H1 (cell line): Measurements from ENCODE around the gene HIVEP3. TPM values are rescaled to one million over a fixed set of nuclear protein-coding genes. Genes with fewer than 3 reads are reported as not detected.

ENCODE experiments used
- CTCF ChIA-PET: fragments of 300-600 bp; sonication (Branson Sonifier 250); formaldehyde crosslinking; loops from one replicate; lab custom pipeline; 2021; ENCODE audit not compliant: partially characterized antibody; lab: Charles Lee
- POLR2A ChIA-PET: fragments of 300-600 bp; sonication (Branson Sonifier 250); formaldehyde crosslinking; loops from one replicate; lab custom pipeline; 2021; ENCODE audit warnings: inconsistent platforms; ENCODE audit not compliant: partially characterized antibody; lab: Charles Lee
- DNase-seq, 2 experiments: peaks; one replicate each; pipeline versions ENCODE4 v3.0.0 to v3.0.0-alpha.2; 2010 to 2022; ENCODE audit warnings: low spot score in 2 of 2, low read depth in 1 of 2, mixed read lengths in 1 of 2
- FAIRE-seq: peaks from 2 replicates; lab custom pipeline; 2011; peaks lifted over from hg19 to GRCh38; lab: Jason Lieb, UNC
- H2AFZ ChIP-seq: 2 replicates; pipeline ENCODE4 v1.8.1; 2012; ENCODE audit warnings: low read length, inconsistent platforms
- H2AK5ac ChIP-seq: 2 replicates; pipeline ENCODE4 v1.6.1; 2013; ENCODE audit warnings: low read depth, low read length
- H2BK120ac ChIP-seq: replicated peaks from 2 replicates; pipeline ENCODE3; 2013; ENCODE audit warnings: low read depth, low read length, inconsistent platforms
- H2BK12ac ChIP-seq: 2 replicates; pipeline ENCODE4 v1.6.1; 2013; ENCODE audit warnings: low read depth, low read length
- H2BK15ac ChIP-seq: 2 replicates; pipeline ENCODE4 v1.6.1; 2013; ENCODE audit warnings: low read length
- H2BK20ac ChIP-seq: 2 replicates; pipeline ENCODE4 v1.6.1; 2013; ENCODE audit warnings: low read length
- H2BK5ac ChIP-seq: 2 replicates; pipeline ENCODE4 v1.6.1; 2013; ENCODE audit warnings: low read depth, low read length
- H3K14ac ChIP-seq: 2 replicates; pipeline ENCODE4 v1.6.1; 2013; ENCODE audit warnings: inconsistent platforms; ENCODE audit not compliant: insufficient read length
- H3K18ac ChIP-seq: 2 replicates; pipeline ENCODE4 v1.6.1; 2013; ENCODE audit warnings: low read length; ENCODE audit errors: extremely low read depth
- H3K23ac ChIP-seq: 2 replicates; pipeline ENCODE4 v1.6.1; 2013; ENCODE audit warnings: inconsistent platforms; ENCODE audit not compliant: insufficient read length
- H3K23me2 ChIP-seq: 2 replicates; pipeline ENCODE4 v1.6.1; 2013; ENCODE audit warnings: low read depth, low read length
- H3K27ac ChIP-seq: 2 replicates; pipeline ENCODE4 v1.6.1; 2011; ENCODE audit warnings: low read depth, low read length, inconsistent platforms
- H3K27me3 ChIP-seq, 4 experiments: replicated peaks in 1 of 4; 1 replicate in 1 of 4; 2 replicates in 3 of 4; pipeline versions ENCODE4 v1.6.1 to v1.8.1; 2011 to 2013; ENCODE audit warnings: low read length in 3 of 4, mild to moderate bottlenecking in 3 of 4, inconsistent platforms in 2 of 4, mixed read lengths in 2 of 4, moderate library complexity in 1 of 4; ENCODE audit not compliant: control insufficient read depth in 3 of 4, insufficient read depth in 3 of 4; ENCODE audit errors: extremely low read depth in 1 of 4
- H3K36me3 ChIP-seq, 4 experiments: 2 replicates each; pipeline versions ENCODE4 v1.6.1 to v1.8.1; 2011 to 2013; ENCODE audit warnings: mild to moderate bottlenecking in 4 of 4, low read length in 3 of 4, moderate library complexity in 2 of 4, control low read depth in 1 of 4, inconsistent platforms in 1 of 4; ENCODE audit not compliant: insufficient read depth in 4 of 4, control insufficient read depth in 2 of 4
- H3K4ac ChIP-seq: replicated peaks from 2 replicates; pipeline ENCODE3; 2013; ENCODE audit warnings: low read length, low read depth, mixed read lengths, inconsistent platforms; ENCODE audit not compliant: insufficient read length
- H3K4me1 ChIP-seq, 4 experiments: replicated peaks in 1 of 4; 1 replicate in 1 of 4; 2 replicates in 3 of 4; pipeline versions ENCODE4 v1.6.1 to v1.8.1; 2011 to 2013; ENCODE audit warnings: low read length in 3 of 4, inconsistent platforms in 2 of 4, mixed read lengths in 1 of 4; ENCODE audit not compliant: insufficient read depth in 4 of 4, control insufficient read depth in 3 of 4
- H3K4me2 ChIP-seq, 2 experiments: 2 replicates each; pipeline versions ENCODE4 v1.6.1 to v1.8.1; 2011 to 2013; ENCODE audit warnings: low read depth in 2 of 2, low read length in 2 of 2, control low read depth in 1 of 2, inconsistent platforms in 1 of 2, mild to moderate bottlenecking in 1 of 2; ENCODE audit not compliant: insufficient read depth in 1 of 2
- H3K4me3 ChIP-seq, 4 experiments: fragments of 200-600, 300-600 bp in 1 of 4; sonication (generic), shearing (Covaris generic), sonication (Bioruptor Twin) in 1 of 4; 2 replicates each; pipeline versions ENCODE4 v1.5.1 to v1.8.1; 2011 to 2016; ENCODE audit warnings: low read length in 4 of 4, low read depth in 3 of 4, control low read depth in 2 of 4, inconsistent platforms in 2 of 4, mild to moderate bottlenecking in 2 of 4, mixed read lengths in 1 of 4, moderate library complexity in 1 of 4; ENCODE audit not compliant: insufficient read depth in 2 of 4; ENCODE audit errors: extremely low read depth in 1 of 4
- H3K56ac ChIP-seq: replicated peaks from 2 replicates; pipeline ENCODE3; 2013; ENCODE audit warnings: low read depth, mild to moderate bottlenecking, mixed read lengths, low read length, inconsistent platforms; ENCODE audit not compliant: insufficient read length
- H3K79me1 ChIP-seq: 2 replicates; pipeline ENCODE4 v1.6.1; 2013; ENCODE audit warnings: low read depth, low read length, control low read depth
- H3K79me2 ChIP-seq, 2 experiments: 2 replicates each; pipeline versions ENCODE4 v1.6.1 to v1.8.1; 2012 to 2013; ENCODE audit warnings: low read length in 2 of 2, mild to moderate bottlenecking in 2 of 2, inconsistent platforms in 1 of 2; ENCODE audit not compliant: insufficient read depth in 2 of 2, control insufficient read depth in 1 of 2
- H3K9ac ChIP-seq, 4 experiments: replicated peaks in 1 of 4; 1 replicate in 1 of 4; 2 replicates in 3 of 4; pipeline versions ENCODE4 v1.6.1 to v1.8.1; 2011 to 2013; ENCODE audit warnings: low read depth in 3 of 4, low read length in 3 of 4, control low read depth in 2 of 4, mild to moderate bottlenecking in 2 of 4, moderate library complexity in 2 of 4, inconsistent platforms in 1 of 4; ENCODE audit errors: extremely low read depth in 1 of 4
- H3K9me3 ChIP-seq, 2 experiments: 2 replicates each; pipeline versions ENCODE4 v1.6.1 to v1.8.1; 2012 to 2013; ENCODE audit warnings: mild to moderate bottlenecking in 2 of 2, moderate library complexity in 2 of 2, control low read depth in 1 of 2, inconsistent platforms in 1 of 2, low read depth in 1 of 2, low read length in 1 of 2, mixed read lengths in 1 of 2; ENCODE audit not compliant: insufficient read depth in 2 of 2
- H4K20me1 ChIP-seq, 2 experiments: replicated peaks in 1 of 2; 2 replicates each; pipeline versions ENCODE3 to v1.8.1; 2011 to 2013; ENCODE audit warnings: inconsistent platforms in 2 of 2, low read length in 2 of 2, mild to moderate bottlenecking in 1 of 2; ENCODE audit not compliant: insufficient read depth in 2 of 2, control insufficient read depth in 1 of 2
- H4K5ac ChIP-seq: 2 replicates; pipeline ENCODE4 v1.6.1; 2013; ENCODE audit warnings: low read length, low read depth, mixed read lengths, inconsistent platforms; ENCODE audit not compliant: insufficient read length
- H4K8ac ChIP-seq: 2 replicates; pipeline ENCODE4 v1.8.0; 2013; ENCODE audit warnings: mild to moderate bottlenecking, moderate library complexity, low read length, inconsistent platforms; ENCODE audit not compliant: insufficient read depth; ENCODE audit errors: extremely low read depth
- H4K91ac ChIP-seq: replicated peaks from 2 replicates; pipeline ENCODE3; 2013; ENCODE audit warnings: low read length, mixed read lengths, inconsistent platforms; ENCODE audit not compliant: insufficient read length
- CBX5 ChIP-seq: fragments of 300-800, 300-1000 bp; sonication (generic); IDR thresholded peaks from 2 replicates; pipeline ENCODE4 v1.7.1; 2016; ENCODE audit warnings: antibody characterized with exemption, low read length, low read depth
- EGR1 ChIP-seq: IDR thresholded peaks from 2 replicates; pipeline ENCODE4 v1.6.1; 2011; ENCODE audit warnings: low read depth, low read length, borderline replicate concordance
- GTF2F1 ChIP-seq: IDR thresholded peaks from 2 replicates; pipeline ENCODE4 v1.6.1; 2012; ENCODE audit warnings: low read depth, low read length, improper control_type of control experiment, borderline replicate concordance
- KDM1A ChIP-seq: fragments of 200-600, 300-600 bp; sonication (generic); IDR thresholded peaks from 2 replicates; pipeline ENCODE4 v1.7.1; 2016; ENCODE audit warnings: mild to moderate bottlenecking, low read length, borderline replicate concordance
- KDM4A ChIP-seq: IDR thresholded peaks from one replicate; pipeline ENCODE4 v1.7.1; 2012; ENCODE audit warnings: low read depth, mild to moderate bottlenecking, moderate library complexity, low read length, inconsistent platforms; ENCODE audit not compliant: severe bottlenecking
- KDM5A ChIP-seq: fragments of 200-600 bp; IDR thresholded peaks from 2 replicates; pipeline ENCODE4 v1.7.1; 2012; ENCODE audit warnings: mild to moderate bottlenecking, low read length, inconsistent platforms, mixed read lengths
- RAD21 ChIP-seq, 2 experiments: IDR thresholded peaks in 1 of 2; conservative IDR thresholded peaks in 1 of 2; 2 replicates each; pipeline ENCODE4 v1.6.1; 2011; ENCODE audit warnings: low read depth in 2 of 2, low read length in 2 of 2, improper control_type of control experiment in 1 of 2, inconsistent platforms in 1 of 2, mild to moderate bottlenecking in 1 of 2, moderate library complexity in 1 of 2
- RFX5 ChIP-seq: IDR thresholded peaks from 2 replicates; pipeline ENCODE4 v1.6.1; 2011; ENCODE audit warnings: low read depth, low read length, improper control_type of control experiment, borderline replicate concordance
- SIX5 ChIP-seq: IDR thresholded peaks from 2 replicates; pipeline ENCODE4 v1.6.1; 2011; ENCODE audit warnings: mild to moderate bottlenecking, low read depth, low read length
- SP4 ChIP-seq: IDR thresholded peaks from 2 replicates; pipeline ENCODE4 v1.6.1; 2012; ENCODE audit warnings: low read length, inconsistent platforms
- SRF ChIP-seq: IDR thresholded peaks from 2 replicates; pipeline ENCODE4 v1.6.1; 2011; ENCODE audit warnings: mild to moderate bottlenecking, low read depth, low read length, moderate library complexity
- TCF12 ChIP-seq: IDR thresholded peaks from 2 replicates; pipeline ENCODE4 v1.6.1; 2011; ENCODE audit warnings: low read depth, mild to moderate bottlenecking, low read length
- ZNF274 ChIP-seq: IDR thresholded peaks from 2 replicates; pipeline ENCODE4 v1.7.0; 2012; ENCODE audit warnings: low read length, borderline replicate concordance; ENCODE audit errors: extremely low read depth
- WGBS, 2 experiments: shearing (Covaris generic) in 1 of 2; methylation state at CpG; one replicate each; pipeline versions ENCODE4 v1.1.6 to v1.1.7; 2013 to 2015; ENCODE audit warnings: low lambda C conversion rate in 2 of 2, mixed read lengths in 2 of 2, inconsistent platforms in 1 of 2, low coverage in 1 of 2, missing lambda C conversion rate in 1 of 2; ENCODE audit not compliant: insufficient replicate concordance in 2 of 2, insufficient coverage in 1 of 2, insufficient read length in 1 of 2; ENCODE audit errors: extremely low coverage in 1 of 2, missing lambda C conversion rate in 1 of 2; 5-methylcytosine and 5-hydroxymethylcytosine counted together
- polyA plus RNA-seq, 7 experiments: library from polyadenylated mRNA; depleted of rRNA in 3 of 7; stranded (reverse) in 5 of 7; unstranded in 2 of 7; fragments of >200 nt in 5 of 7; fragments of 200-250 nt in 2 of 7; gene quantifications; 1 replicate in 5 of 7; 2 replicates in 1 of 7; 4 replicates in 1 of 7; pipeline versions ENCODE4 v1.2.1 to v1.2.3, GENCODE V29; 2011 to 2013; ENCODE audit warnings: missing spikeins in 2 of 7, mixed read lengths in 2 of 7
- total RNA-seq: library from RNA; stranded (reverse); fragmentation: NEBNext Ultra II Directional; extraction: Animal tissue kit (Norgen Biotek cat#: 25700); gene quantifications from 2 replicates; pipeline ENCODE4 v1.2.1, GENCODE V29; 2021

The HIVEP3 gene
- total and polyA plus RNA-seq, 2 of the 8 experiments (the other 6 are each of a cell fraction or from before 2014, with no cell fraction given): 0.24 to 0.69 TPM

DNA sequence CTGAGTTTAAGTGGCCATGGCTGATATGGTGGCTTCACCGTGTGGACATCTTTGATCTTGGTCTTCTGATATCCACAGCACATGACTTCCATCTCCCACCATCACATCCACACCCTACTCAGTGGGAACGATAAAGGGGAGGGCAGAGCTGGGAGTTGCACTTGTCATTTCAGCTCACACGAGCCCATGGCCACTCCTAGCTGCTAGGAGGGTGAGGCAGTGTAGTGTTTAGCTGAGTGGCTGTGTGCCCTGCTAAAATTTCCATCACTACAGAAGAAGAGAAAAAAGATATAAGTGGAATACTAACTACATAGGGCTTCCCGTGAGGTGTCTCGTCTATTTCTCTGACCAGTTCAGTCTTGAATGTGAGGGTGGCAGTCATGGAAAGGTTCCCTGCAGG lies 310.9 kb downstream of the HIVEP3 start:
- Histone ChIP-seq H3K27me3 (no peaks in the 10 kb centered on the region; a peak in 1 of 7 replicates), H3K14ac (no peak overlapping the region), H3K4me3 (no peak overlapping the region), H3K27ac (no peak overlapping the region), H2AFZ (no peak overlapping the region), H3K18ac (no peak overlapping the region), H3K79me2 (no peaks in the 10 kb centered on the region), H4K8ac (no peak overlapping the region), H4K5ac (no peak overlapping the region), H3K23me2 (no peaks in the 10 kb centered on the region), H3K9me3 (no peaks in the 10 kb centered on the region), H2AK5ac (no peak overlapping the region), H2BK5ac (no peak overlapping the region), H2BK20ac (no peak overlapping the region), H3K4me1 (no peaks in the 10 kb centered on the region; a peak in 1 of 7 replicates)
- WGBS, 2 experiments: 91% methylated on average over 5 of the region's 5 CpGs; no CpG with 5 or more reads in 1 of the 2 experiments
- FAIRE-seq: no peak
- TF ChIP-seq SP4 (no peak), RFX5 (no peak), SIX5 (no peak), GTF2F1 (no peak), KDM1A (no peak), RAD21 (IDR thresholded peaks at IDR 0.05 in 1 of 2, conservative IDR thresholded peaks at IDR 0.05 in 1 of 2; ENCODE audit: low read depth in 2 of 2, low read length in 2 of 2) (no peak), EGR1 (no peak), KDM4A (no peak), SRF (no peak), KDM5A (no peak), ZNF274 (no peak), CBX5 (no peak), TCF12 (no peak)
- TF ChIP-seq, all 59 proteins: peak for 0
- DNase-seq: no peak
- H3K4me2 ChIP-seq: no peak overlapping the region
- POLR2A ChIA-PET: no interaction called here
- H3K9ac ChIP-seq: no peak overlapping the region
- H2BK12ac ChIP-seq: no peak overlapping the region
- no peaks in the 10 kb centered on the region for H3K79me1 ChIP-seq
- no peak overlapping the region for H2BK120ac ChIP-seq
- no peak overlapping the region for H3K56ac ChIP-seq
- H4K20me1 ChIP-seq: no peaks in the 10 kb centered on the region
- H2BK15ac ChIP-seq: no peak overlapping the region
- H3K23ac ChIP-seq: no peak overlapping the region
- no peak overlapping the region for H4K91ac ChIP-seq
- H3K4ac ChIP-seq: no peak overlapping the region
- CTCF ChIA-PET: interaction anchor here (0.6 to 1.0 kb wide), 3 partner anchors 18 to 47 kb away, joined by 3 to 4 read pairs (median 4); no protein-coding TSS in a partner anchor
- no peaks in the 10 kb centered on the region for H3K36me3 ChIP-seq
